GM21381 (cell line): Measurements from ENCODE around the gene CCDC33.

Source experiments
- ATAC-seq: cut with Tn5 transposase; IDR thresholded peaks from one replicate; pipeline ENCODE4 v1.9.1; 2021; ENCODE audit warnings: mild to moderate bottlenecking, moderate library complexity; ENCODE audit not compliant: unreplicated experiment

CCDC33 gene

GRCh38 chr15:74311734-74312444, 75.8 kb downstream of the CCDC33 start:
- no peak for ATAC-seq

DNA sequence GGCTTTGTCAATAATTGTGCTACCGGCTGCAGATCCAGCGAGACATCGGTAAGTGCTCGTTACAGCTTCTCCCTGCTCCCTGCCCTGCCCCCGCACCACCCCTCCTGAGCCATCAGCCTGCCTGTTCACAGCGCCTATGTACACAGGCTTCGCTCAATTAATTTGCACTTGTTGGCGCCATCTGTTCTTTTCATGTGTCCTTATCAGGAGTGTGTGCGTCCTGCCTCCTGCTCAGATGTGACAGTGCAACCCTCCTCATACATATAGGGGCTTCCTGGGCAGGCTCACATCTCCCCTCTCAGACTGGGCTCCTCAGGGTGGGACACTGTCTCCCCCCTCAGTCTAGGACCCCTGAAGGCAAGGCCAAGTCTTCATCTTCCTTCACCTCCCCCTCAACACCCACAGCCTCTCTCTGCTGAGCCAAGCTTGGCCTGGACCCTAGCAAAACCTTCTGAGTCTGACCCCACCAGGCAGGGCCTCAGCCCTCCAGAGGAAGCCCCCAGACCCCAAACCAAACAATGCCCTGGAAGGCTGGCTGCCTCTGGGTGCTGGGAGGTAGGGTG, 76.4 kb downstream of the CCDC33 start:
- ATAC-seq: no peak

DNA sequence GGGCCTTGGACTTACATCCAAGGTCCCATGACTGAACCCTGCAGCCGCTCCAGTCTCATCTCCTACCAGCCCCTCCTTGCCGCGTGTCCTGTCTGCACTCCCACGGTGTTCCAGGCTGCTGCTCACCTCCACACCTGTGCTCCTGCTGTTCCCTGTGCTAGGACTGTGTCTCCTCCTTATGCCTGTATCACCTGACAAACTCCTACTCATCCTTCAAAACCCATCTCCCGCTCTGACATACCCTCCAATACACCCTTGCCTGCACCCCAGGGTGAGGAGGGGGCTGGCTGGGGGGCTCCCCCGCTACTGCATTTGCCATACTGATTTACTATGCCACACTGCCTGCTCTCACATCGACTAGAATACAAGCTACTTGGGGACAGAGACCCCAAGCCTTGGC, 77.8 kb downstream of the CCDC33 start:
- no peak for ATAC-seq

- no peak for ATAC-seq
Observed at GRCh38 chr15:74314795-74315438, 78.8 kb downstream of the CCDC33 start.

DNA sequence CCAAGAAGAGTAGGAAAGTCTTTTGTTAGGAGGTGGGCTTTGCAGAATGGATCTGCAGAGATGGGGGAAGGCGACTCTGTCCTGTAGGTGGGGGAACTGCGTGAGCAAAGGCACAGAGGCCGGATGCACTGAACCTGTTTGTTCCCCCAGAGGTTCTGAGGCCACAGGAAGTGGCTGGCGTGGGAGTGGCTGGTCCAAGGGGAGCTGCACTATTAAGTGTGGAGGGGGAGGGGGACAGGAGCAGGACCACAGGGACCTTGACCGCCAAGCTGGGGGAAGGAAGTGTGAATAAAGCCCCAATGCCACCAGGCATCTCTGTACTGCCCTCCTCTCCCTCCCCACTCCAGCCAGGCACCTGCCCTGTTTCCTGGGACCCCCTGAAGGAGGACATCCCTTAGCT, 79.5 kb downstream of the CCDC33 start:
- no peak for ATAC-seq

DNA sequence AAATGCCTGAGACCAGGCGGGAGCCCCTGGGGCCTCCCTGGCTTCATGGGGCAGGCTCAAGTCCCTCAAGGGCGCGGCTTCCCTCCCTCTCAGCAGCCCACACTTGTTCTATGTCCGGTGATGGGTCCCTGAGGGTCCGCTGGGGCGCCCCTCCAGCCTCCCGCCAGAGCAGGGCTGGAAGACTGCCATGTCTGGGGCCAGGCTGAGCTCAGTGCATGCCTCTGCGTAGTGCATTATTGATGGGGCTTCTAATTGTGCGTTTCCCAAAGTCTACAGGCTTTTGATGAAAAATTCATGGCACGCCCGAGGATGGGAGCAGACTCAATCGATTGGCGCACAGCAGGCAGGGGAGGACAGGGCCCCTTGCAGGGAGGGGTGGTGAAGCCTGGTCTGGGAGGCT, 80.0 kb downstream of the CCDC33 start:
- no peak for ATAC-seq

DNA sequence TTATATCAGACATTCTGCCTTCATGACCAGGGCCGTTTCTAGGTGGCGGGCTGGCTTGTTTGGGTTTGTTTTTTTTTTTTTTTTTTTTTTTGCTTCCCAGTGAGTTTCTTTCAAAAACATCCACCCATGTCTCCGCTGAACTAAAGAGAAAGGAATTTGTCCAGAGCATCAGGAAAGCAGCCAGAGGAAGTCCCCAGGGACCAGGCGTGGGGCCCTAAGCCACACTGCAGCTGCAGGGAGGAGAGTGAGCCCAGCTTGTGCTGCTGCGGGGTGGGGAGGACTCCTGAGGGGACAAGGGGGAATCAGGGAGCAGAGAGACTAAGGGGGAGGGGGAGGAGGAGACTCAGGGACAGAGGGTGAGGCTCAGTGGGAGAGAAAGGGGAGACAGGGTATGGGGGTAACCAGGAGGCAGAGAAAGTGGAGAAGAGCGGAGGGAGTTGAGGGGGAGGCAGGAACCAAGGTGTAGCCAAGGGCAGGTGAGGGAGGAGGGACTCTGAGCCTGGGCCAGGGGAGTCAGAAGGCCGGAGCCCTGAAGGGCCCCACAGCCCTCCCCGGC, 81.8 kb downstream of the CCDC33 start:
- ATAC-seq: no peak

DNA sequence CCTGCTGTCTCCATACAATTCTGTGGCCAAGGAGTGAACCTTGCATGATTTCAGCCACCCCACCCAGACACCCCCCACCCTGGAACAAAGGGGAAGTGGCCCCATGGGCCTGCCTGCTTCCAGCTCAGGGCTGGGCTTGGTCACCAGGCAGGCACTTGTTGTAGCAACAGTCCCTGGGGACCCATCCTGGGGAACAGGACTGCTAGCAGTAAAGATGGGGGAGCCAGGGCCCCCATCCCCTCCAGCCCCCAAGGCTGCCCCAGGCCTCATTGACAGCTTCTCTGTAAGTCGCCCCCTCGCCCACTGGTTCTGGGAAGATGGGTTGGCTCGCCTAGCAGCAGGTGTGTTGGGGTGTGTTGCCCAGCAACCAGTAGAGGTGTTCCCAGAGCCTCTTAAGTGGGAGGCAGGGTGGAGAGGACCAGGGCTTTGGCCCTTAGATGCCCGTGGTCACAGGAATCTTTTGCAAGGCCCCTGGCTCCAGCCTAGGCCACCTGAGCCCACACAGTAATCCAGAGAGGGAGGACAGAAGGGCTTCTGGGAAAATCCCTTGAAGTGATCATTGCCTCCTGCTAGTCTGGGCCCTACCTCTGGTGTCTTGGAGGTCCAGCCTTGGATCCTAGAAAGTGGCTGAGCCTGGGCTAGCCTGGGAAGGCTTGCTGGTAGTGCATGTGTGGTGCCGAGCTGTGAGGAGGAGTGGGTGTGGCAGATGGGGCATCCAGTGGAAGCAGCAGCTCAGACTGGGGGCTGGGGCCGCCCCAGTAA, 82.4 kb downstream of the CCDC33 start:
- no peak for ATAC-seq

DNA sequence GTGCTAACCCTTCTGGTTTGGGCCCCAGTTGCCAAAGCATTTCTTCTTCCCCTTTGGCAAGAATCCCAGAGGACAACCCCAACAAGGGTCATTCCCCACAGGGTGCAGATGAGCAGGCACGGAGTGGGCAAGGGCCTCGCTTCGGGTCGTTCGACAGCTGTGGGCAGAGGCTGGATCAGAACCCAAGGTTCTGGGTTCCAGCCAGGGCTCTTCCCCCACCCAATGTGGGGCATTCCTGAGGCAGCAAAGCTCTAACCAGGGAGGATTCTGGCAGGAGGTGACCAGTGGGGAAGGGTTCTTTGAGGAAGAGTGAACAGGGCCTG, 83.0 kb downstream of the CCDC33 start:
- no peak for ATAC-seq

DNA sequence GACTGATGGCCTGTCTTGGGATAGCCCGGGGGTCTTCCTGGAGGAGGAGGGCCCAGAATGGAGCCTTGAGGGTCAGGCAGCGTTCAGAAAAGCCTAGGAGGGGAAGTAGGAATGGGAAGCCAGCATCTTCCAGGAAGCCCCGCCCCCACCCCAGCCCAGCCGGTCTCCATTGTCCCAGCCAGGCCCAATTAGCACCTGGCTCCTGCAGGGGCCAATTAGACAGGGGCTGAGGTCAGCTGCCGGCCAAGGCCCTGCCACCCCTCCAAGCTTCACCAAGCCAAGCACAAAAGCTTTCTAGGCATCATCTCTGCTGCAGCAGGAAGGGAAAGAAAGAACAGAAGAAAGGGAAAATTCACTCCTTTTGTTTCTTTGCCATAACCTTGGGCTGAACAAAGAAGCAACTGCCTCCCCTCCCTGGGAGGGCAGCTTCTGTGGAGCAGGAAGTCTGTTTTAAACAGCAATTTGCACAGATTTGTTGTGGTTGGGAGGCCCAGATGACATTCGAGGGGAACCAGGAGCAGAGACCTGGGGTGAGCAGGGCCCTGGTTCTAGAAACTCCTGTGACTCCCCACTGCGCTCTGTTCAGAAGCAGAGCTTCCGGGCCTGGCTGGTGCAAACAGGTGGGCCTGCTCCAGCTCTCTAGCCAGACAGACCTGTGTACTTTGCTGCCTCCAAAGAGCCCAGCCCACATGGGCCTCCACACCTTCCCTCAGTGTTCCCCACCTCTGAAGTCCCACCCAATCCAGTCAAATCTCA, 83.6 kb downstream of the CCDC33 start:
- no peak for ATAC-seq

DNA sequence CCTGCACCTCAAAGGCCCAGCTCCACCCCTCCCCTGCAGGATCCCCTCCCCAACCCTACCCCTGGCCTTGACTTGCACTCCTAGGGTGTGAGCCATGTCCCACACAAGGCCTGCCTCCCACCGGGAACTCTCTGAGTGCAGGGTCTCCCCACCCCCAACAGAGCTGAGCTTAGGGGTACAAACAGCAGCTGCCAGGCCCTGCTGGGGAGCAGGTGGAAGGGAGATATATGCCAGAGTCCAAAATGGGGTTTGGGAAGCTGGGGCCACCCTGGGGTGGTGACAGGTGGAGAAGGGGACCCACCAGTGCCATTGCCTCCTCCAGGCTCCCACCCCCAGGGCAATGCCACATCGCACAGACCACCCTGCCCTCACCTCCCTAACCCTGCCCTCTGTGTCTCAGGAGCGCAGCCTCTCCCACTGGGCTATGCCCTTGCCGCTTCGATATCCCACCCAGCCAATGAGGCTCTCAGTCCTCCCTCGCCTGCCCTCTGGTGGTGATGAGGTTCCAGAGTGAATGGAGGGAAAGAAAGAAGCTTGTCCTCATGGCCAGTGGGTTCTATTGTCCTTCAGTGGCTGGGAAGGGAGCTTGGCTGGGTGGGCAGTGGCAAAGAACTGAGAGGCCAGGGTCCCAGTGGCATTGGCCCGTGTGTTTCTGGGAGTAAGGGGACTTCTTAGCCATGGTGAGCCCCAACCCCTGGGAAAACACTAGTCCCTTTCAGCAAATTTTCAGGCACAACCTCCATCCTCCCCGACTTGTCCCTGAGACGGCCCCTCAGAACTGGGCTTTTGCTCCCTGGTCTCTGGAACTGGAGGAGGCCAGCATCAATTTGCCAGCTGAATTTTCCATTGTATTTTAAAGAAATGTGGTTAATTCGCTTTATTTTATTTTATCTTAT, 84.5 kb downstream of the CCDC33 start:
- ATAC-seq: no peak

GRCh38 chr15:74322558-74323180, 86.5 kb downstream of the CCDC33 start:
- ATAC-seq: no peak

GRCh38 chr15:74324714-74325113, 88.6 kb downstream of the CCDC33 start:
- no peak for ATAC-seq

- ATAC-seq: no peak
Observed at GRCh38 chr15:74326746-74327145, 90.6 kb downstream of the CCDC33 start.

GRCh38 chr15:74327756-74328155, 91.6 kb downstream of the CCDC33 start:
- no peak for ATAC-seq

- no peak for ATAC-seq
Observed at GRCh38 chr15:74328331-74329056, 92.4 kb downstream of the CCDC33 start.

GRCh38 chr15:74330861-74331408, 94.8 kb downstream of the CCDC33 start:
- ATAC-seq: no peak

- ATAC-seq: no peak
Observed at GRCh38 chr15:74332011-74332410, 95.9 kb downstream of the CCDC33 start.
